Measurements from ENCODE around the gene FBXL7. TPM values are rescaled to one million over a fixed set of nuclear protein-coding genes. Genes with fewer than 3 reads are reported as not detected.

The FBXL7 gene
- total and polyA plus RNA-seq, 2 donors (not counting 3 experiments of a cell fraction or from before 2014, with no cell fraction given), result 23.5 to 32.2 TPM

- peak overlapping the region; percentile 88 for H3K27ac ChIP-seq (ENCODE audit: insufficient read depth, low read depth, low read length)
- TF ChIP-seq JUN (IDR thresholded peaks at IDR 0.05; ENCODE audit: borderline replicate concordance, insufficient read depth, insufficient read length, low read depth) (no peak), EZH2 (IDR thresholded peaks at IDR 0.05; ENCODE audit: borderline replicate concordance, low read depth, low read length, severe bottlenecking) (no peak), FOS (IDR thresholded peaks at IDR 0.05; ENCODE audit: borderline replicate concordance, insufficient read depth, low read length) (no peak), POLR2A (IDR thresholded peaks at IDR 0.05; ENCODE audit: low read depth, low read length) (no peak), MYC (IDR thresholded peaks at IDR 0.05; ENCODE audit: low read depth, low read length) (no peak), GATA2 (IDR thresholded peaks at IDR 0.05; ENCODE audit: insufficient read depth, insufficient read length, low read depth, low read length) (no peak), POLR2AphosphoS5 (IDR thresholded peaks at IDR 0.05; ENCODE audit: insufficient read depth, low read depth, low read length) (no peak)
- TF ChIP-seq, protein P1, sequence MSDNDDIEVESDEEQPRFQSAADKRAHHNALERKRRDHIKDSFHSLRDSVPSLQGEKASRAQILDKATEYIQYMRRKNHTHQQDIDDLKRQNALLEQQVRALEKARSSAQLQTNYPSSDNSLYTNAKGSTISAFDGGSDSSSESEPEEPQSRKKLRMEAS (IDR thresholded peaks at IDR 0.05; ENCODE audit: insufficient read depth, insufficient read length), result no peak
- TF ChIP-seq, protein P2, sequence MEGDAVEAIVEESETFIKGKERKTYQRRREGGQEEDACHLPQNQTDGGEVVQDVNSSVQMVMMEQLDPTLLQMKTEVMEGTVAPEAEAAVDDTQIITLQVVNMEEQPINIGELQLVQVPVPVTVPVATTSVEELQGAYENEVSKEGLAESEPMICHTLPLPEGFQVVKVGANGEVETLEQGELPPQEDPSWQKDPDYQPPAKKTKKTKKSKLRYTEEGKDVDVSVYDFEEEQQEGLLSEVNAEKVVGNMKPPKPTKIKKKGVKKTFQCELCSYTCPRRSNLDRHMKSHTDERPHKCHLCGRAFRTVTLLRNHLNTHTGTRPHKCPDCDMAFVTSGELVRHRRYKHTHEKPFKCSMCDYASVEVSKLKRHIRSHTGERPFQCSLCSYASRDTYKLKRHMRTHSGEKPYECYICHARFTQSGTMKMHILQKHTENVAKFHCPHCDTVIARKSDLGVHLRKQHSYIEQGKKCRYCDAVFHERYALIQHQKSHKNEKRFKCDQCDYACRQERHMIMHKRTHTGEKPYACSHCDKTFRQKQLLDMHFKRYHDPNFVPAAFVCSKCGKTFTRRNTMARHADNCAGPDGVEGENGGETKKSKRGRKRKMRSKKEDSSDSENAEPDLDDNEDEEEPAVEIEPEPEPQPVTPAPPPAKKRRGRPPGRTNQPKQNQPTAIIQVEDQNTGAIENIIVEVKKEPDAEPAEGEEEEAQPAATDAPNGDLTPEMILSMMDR (IDR thresholded peaks at IDR 0.05; ENCODE audit: extremely low read depth in 1 of 2, insufficient read depth in 1 of 2, low read depth in 1 of 2, low read length in 2 of 2), result no peak
- dilution Hi-C loops (cut with MboI; ENCODE audit: extremely low pct_ligation_motif_present, low sequenced_read_pairs) (no loop called here), intact Hi-C loops (cut with micrococcal nuclease) (loop anchor here (2.0 kb wide), 2 partner anchors 55 to 437 kb away; partner anchors contain the start of gene FBXL7)
- no peaks in the 10 kb centered on the region for H3K79me2 ChIP-seq (ENCODE audit: control insufficient read depth, insufficient read depth, low read length)
- H3K4me1 ChIP-seq (ENCODE audit: control insufficient read depth, extremely low read depth, insufficient read depth, low read length), result peaks cover 28% of the 10 kb centered on the region
- peaks cover 0 to 8% of the 10 kb centered on the region in 2 experiments for H3K36me3 ChIP-seq (ENCODE audit: control insufficient read depth in 2 of 2, extremely low read depth in 1 of 2, insufficient read depth in 2 of 2, low read length in 2 of 2)
- H3K9ac ChIP-seq (replicated peaks; ENCODE audit: extremely low read depth, insufficient read depth, low read length), result no peak overlapping the region
- H4K20me1 ChIP-seq (replicated peaks; ENCODE audit: control insufficient read depth, extremely low read depth, insufficient read depth, low read length), result no peaks in the 10 kb centered on the region
- H2AFZ ChIP-seq (ENCODE audit: low read depth, low read length), result no peak overlapping the region
- BruUV-seq (replicated peaks), result no TSS peak
- ChIA-PET POLR2A (no interaction called here), CTCF (no interaction called here)
- H3K27me3 ChIP-seq (ENCODE audit: control insufficient read depth in 2 of 2, insufficient read depth in 2 of 2, low read length in 2 of 2), result no peaks in the 10 kb centered on the region
- DNase-seq (ENCODE audit: low read depth, low spot score) (no peak), FAIRE-seq (no peak)
- H3K4me2 ChIP-seq (ENCODE audit: insufficient read depth, low read length), result no peak overlapping the region
- no peak overlapping the region for H3K4me3 ChIP-seq (replicated peaks in 1 of 3; ENCODE audit: insufficient read depth in 1 of 3, low read depth in 1 of 3, low read length in 3 of 3)
- H3K9me1 ChIP-seq (replicated peaks; ENCODE audit: control insufficient read depth, extremely low read depth, insufficient read depth, low read length), result no peaks in the 10 kb centered on the region
- H3K9me3 ChIP-seq (replicated peaks; ENCODE audit: control insufficient read depth, insufficient read depth, low read length), result no peaks in the 10 kb centered on the region
These were observed 438.2 kb downstream of the FBXL7 start for GRCh38 chr5:15938186-15938585.

All from endothelial cell of umbilical vein (primary cell).